Keratinocyte (primary cell): ENCODE measurements around the gene CLK3. TPM values are rescaled to one million over a fixed set of nuclear protein-coding genes. Genes with fewer than 3 reads are reported as not detected.

Source experiments
- DNase-seq: peaks from one replicate; pipeline ENCODE4 v3.0.0-alpha.2; 2011; ENCODE audit warnings: low read depth, missing footprints, low spot score
- FAIRE-seq: peaks from 2 replicates; lab custom pipeline; 2011; peaks lifted over from hg19 to GRCh38; lab: Jason Lieb, UNC
- H2AFZ ChIP-seq: 2 replicates; pipeline ENCODE4 v1.6.0; 2012; ENCODE audit warnings: low read length, control low read depth, inconsistent platforms; ENCODE audit not compliant: control insufficient read depth
- H3K27ac ChIP-seq: 2 replicates; pipeline ENCODE4 v1.5.1; 2011; ENCODE audit warnings: low read length; ENCODE audit not compliant: control insufficient read depth, insufficient read depth
- H3K27me3 ChIP-seq: 3 replicates; pipeline ENCODE4 v1.6.0; 2011; ENCODE audit warnings: low read length; ENCODE audit not compliant: control insufficient read depth, insufficient read depth; ENCODE audit errors: extremely low read depth
- H3K36me3 ChIP-seq, 2 experiments: 2 replicates in 1 of 2; 3 replicates in 1 of 2; pipeline ENCODE4 v1.5.1; 2011; ENCODE audit warnings: low read length in 2 of 2, mild to moderate bottlenecking in 1 of 2; ENCODE audit not compliant: control insufficient read depth in 2 of 2, insufficient read depth in 2 of 2; ENCODE audit errors: extremely low read depth in 1 of 2
- H3K4me1 ChIP-seq: 3 replicates; pipeline ENCODE4 v1.5.1; 2011; ENCODE audit warnings: low read length; ENCODE audit not compliant: control insufficient read depth, insufficient read depth; ENCODE audit errors: extremely low read depth
- H3K4me2 ChIP-seq: 3 replicates; pipeline ENCODE4 v1.6.0; 2011; ENCODE audit warnings: low read depth, low read length; ENCODE audit not compliant: control insufficient read depth, insufficient read depth; ENCODE audit errors: extremely low read depth
- H3K4me3 ChIP-seq, 3 experiments: fragments of 200-600 bp in 1 of 3; sonication (generic) in 1 of 3; 2 replicates in 2 of 3; 3 replicates in 1 of 3; pipeline ENCODE4 v1.5.1; 2011 to 2016; ENCODE audit warnings: low read length in 3 of 3, mild to moderate bottlenecking in 3 of 3, control low read depth in 2 of 3, inconsistent platforms in 1 of 3, low read depth in 1 of 3, mixed read lengths in 1 of 3, mixed run types in 1 of 3, moderate library complexity in 1 of 3; ENCODE audit not compliant: control insufficient read depth in 2 of 3, insufficient read depth in 2 of 3; ENCODE audit errors: extremely low read depth in 1 of 3
- H3K79me2 ChIP-seq: 2 replicates; pipeline ENCODE4 v1.6.0; 2012; ENCODE audit warnings: low read length; ENCODE audit not compliant: control insufficient read depth, insufficient read depth
- H3K9ac ChIP-seq: 3 replicates; pipeline ENCODE4 v1.6.0; 2011; ENCODE audit warnings: low read length; ENCODE audit not compliant: control insufficient read depth, insufficient read depth; ENCODE audit errors: extremely low read depth
- H3K9me1 ChIP-seq: 3 replicates; pipeline ENCODE4 v1.6.0; 2011; ENCODE audit warnings: low read length; ENCODE audit not compliant: control insufficient read depth, insufficient read depth; ENCODE audit errors: extremely low read depth
- H3K9me3 ChIP-seq: 2 replicates; pipeline ENCODE4 v1.5.1; 2012; ENCODE audit warnings: low read depth, low read length; ENCODE audit not compliant: control insufficient read depth
- H4K20me1 ChIP-seq: 3 replicates; pipeline ENCODE4 v1.6.0; 2011; ENCODE audit warnings: low read length; ENCODE audit not compliant: control insufficient read depth, insufficient read depth; ENCODE audit errors: extremely low read depth
- EZH2 ChIP-seq: IDR thresholded peaks from one replicate; pipeline ENCODE4 v1.6.1; 2012; ENCODE audit warnings: inconsistent platforms, mild to moderate bottlenecking, low read length, moderate library complexity
- dilution Hi-C: fragments of 300-500 bp; cut with MboI; formaldehyde crosslinking; loops from one replicate; pipeline ENCODE4 v1.7.0; 2020; ENCODE audit warnings: low sequenced_read_pairs; ENCODE audit not compliant: extremely low pct_ligation_motif_present
- polyA plus RNA-seq, 5 experiments: library from polyadenylated mRNA; depleted of rRNA in 3 of 5; stranded (reverse) in 3 of 5; stranded (forward) in 1 of 5; unstranded in 1 of 5; fragments of >200 nt; gene quantifications; 1 replicate in 1 of 5; 2 replicates in 3 of 5; 3 replicates in 1 of 5; pipeline versions ENCODE4 v1.2.1 to v1.2.3, GENCODE V29; 2011 to 2012; ENCODE audit warnings: missing spikeins in 2 of 5, low read depth in 1 of 5, low replicate concordance in 1 of 5
- TF ChIP-seq, protein P1 (sequence below), 3 experiments: IDR thresholded peaks in 1 of 3; conservative IDR thresholded peaks in 1 of 3; optimal IDR thresholded peaks in 1 of 3; 2 replicates in 2 of 3; 3 replicates in 1 of 3; pipeline versions ENCODE3 to v1.5.1; 2011; ENCODE audit warnings: low read length in 3 of 3, mild to moderate bottlenecking in 3 of 3, moderate library complexity in 2 of 3, control low read depth in 1 of 3, inconsistent platforms in 1 of 3; ENCODE audit not compliant: insufficient read depth in 2 of 3; ENCODE audit errors: extremely low read depth in 1 of 3

CLK3 gene
- polyA plus RNA-seq, 1 donor (not counting 4 experiments of a cell fraction or from before 2014, with no cell fraction given) = 61.2 TPM

DNA sequence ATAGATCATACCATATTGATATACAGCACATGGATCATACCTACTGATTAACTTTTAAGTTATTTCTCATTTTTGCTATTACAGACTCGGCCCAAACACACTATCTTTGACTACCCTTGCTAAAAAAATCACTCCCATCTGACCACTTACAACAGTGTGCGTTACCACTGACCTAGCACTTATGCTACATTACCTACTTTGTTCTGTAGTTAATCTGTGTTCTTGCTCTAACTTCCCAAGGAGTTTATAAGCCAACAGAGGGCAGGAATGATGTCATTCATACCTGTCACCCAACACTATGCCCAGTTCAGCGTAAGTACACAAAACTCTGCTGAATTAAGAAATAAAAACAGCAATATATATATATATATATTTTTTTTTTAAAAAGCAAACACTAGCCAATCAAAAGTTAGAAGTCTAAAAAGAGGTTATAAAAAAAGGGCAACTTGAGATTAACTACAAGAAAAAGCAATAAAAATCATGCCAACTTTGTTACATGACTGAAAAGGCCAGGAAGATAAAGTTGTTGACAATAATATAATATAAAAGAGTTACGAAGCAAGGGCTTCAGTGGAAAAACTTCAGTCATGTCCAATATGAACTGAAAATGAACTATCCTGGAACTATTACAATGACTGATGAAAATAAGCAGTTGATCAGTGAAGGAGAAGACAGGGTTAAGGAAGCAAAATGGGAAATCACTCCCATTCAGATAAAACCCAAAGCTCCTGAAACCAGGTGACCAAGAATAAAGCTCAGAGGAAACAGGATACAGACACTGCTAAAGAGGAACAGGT lies 46.6 kb downstream of the CLK3 start:
- no peak for DNase-seq
- Histone ChIP-seq H4K20me1 (peaks cover 7% of the 10 kb centered on the region), H3K4me2 (no peak overlapping the region), H3K27ac (no peak overlapping the region), H3K9me3 (no peaks in the 10 kb centered on the region), H3K79me2 (peaks cover 21% of the 10 kb centered on the region), H3K4me1 (peaks cover 4% of the 10 kb centered on the region), H3K9ac (no peak overlapping the region), H3K27me3 (no peaks in the 10 kb centered on the region), H2AFZ (no peak overlapping the region), H3K36me3 (no peaks in the 10 kb centered on the region), H3K9me1 (peaks cover 3% of the 10 kb centered on the region), H3K4me3 (no peak overlapping the region)
- dilution Hi-C loops = no loop called here
- FAIRE-seq = no peak
- TF ChIP-seq, protein P1, sequence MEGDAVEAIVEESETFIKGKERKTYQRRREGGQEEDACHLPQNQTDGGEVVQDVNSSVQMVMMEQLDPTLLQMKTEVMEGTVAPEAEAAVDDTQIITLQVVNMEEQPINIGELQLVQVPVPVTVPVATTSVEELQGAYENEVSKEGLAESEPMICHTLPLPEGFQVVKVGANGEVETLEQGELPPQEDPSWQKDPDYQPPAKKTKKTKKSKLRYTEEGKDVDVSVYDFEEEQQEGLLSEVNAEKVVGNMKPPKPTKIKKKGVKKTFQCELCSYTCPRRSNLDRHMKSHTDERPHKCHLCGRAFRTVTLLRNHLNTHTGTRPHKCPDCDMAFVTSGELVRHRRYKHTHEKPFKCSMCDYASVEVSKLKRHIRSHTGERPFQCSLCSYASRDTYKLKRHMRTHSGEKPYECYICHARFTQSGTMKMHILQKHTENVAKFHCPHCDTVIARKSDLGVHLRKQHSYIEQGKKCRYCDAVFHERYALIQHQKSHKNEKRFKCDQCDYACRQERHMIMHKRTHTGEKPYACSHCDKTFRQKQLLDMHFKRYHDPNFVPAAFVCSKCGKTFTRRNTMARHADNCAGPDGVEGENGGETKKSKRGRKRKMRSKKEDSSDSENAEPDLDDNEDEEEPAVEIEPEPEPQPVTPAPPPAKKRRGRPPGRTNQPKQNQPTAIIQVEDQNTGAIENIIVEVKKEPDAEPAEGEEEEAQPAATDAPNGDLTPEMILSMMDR (optimal IDR thresholded peaks at IDR 0.05 in 1 of 3, IDR thresholded peaks at IDR 0.05 in 1 of 3, conservative IDR thresholded peaks at IDR 0.05 in 1 of 3; ENCODE audit: extremely low read depth in 1 of 3, insufficient read depth in 2 of 3, low read length in 3 of 3) = no peak
- TF ChIP-seq EZH2 = no peak

DNA sequence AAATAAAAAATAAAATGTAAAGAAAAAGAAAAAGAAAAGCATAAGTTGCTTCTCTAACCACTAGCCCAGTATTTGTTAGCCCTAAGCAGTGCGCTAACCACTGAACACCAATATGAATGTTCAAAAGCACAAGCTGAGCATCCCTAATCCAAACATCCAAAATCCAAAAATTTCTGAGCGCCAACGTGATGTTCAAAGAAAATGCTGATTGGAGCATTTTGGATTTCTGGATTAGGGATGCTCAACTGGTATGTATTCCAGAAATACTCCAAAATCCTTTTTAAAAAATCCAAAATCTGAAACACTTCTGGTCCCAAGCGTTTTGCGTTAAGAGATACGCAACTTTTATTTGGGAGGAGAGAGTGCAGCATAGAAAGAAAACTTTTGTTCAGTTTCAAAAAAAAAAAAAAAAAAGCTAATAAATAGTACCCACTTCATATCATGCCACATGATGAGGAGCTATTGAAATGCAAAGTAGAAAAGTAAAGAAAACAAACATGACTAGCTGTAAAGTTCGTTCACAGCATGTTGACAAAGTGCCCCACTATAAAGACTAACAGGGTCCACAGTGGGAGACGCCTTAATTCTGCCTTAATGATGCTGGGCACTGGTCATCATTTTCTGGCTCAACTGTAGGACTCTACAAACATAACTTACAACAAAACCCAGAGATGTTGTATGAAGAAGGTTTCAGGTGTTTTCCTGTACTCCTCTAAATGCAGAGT lies 47.8 kb downstream of the CLK3 start:
- Histone ChIP-seq H3K4me2 (no peak overlapping the region), H3K79me2 (peaks cover 15% of the 10 kb centered on the region), H3K9me1 (no peaks in the 10 kb centered on the region), H3K9ac (no peak overlapping the region), H3K4me3 (no peak overlapping the region), H3K9me3 (no peaks in the 10 kb centered on the region), H3K27ac (no peak overlapping the region), H4K20me1 (peaks cover 3% of the 10 kb centered on the region), H3K36me3 (no peaks in the 10 kb centered on the region), H3K4me1 (no peaks in the 10 kb centered on the region), H2AFZ (no peak overlapping the region), H3K27me3 (no peaks in the 10 kb centered on the region)
- dilution Hi-C loops = no loop called here
- FAIRE-seq (no peak), DNase-seq (no peak)
- no peak for TF ChIP-seq EZH2
- TF ChIP-seq, protein P1 (optimal IDR thresholded peaks at IDR 0.05 in 1 of 3, IDR thresholded peaks at IDR 0.05 in 1 of 3, conservative IDR thresholded peaks at IDR 0.05 in 1 of 3; ENCODE audit: extremely low read depth in 1 of 3, insufficient read depth in 2 of 3, low read length in 3 of 3) = no peak
